Lower leg skin (tissue), 4 donors: ENCODE measurements around the gene UBE2L5. TPM values are rescaled to one million over a fixed set of nuclear protein-coding genes. Genes with fewer than 3 reads are reported as not detected.

Source experiments
- DNase-seq, 2 donors: peaks; one replicate each; pipeline ENCODE4 v3.0.0-alpha.2; 2019; ENCODE audit warnings: low spot score in 2 of 2
- H3K4me3 ChIP-seq: fragments of 200-600 bp; sonication (generic); 2 replicates; pipeline ENCODE4 v1.5.1; 2017; ENCODE audit warnings: mild to moderate bottlenecking, low read depth; ENCODE audit not compliant: poor library complexity, severe bottlenecking
- CTCF ChIP-seq, 3 donors: fragments of 450-650 bp; IDR thresholded peaks; one replicate each; pipeline ENCODE4 v1.5.1; 2016; ENCODE audit warnings: antibody characterized with exemption in 3 of 3, mild to moderate bottlenecking in 3 of 3, moderate library complexity in 2 of 3
- POLR2A ChIP-seq, 2 donors: fragments of 450-650 bp; IDR thresholded peaks; one replicate each; pipeline ENCODE4 v1.6.1; 2016 to 2017; ENCODE audit warnings: antibody characterized with exemption in 2 of 2, mild to moderate bottlenecking in 1 of 2, moderate library complexity in 1 of 2
- WGBS, 2 donors: methylation state at CpG; one replicate each; pipeline ENCODE4 v1.1.5; 2018; 5-methylcytosine and 5-hydroxymethylcytosine counted together
- intact Hi-C: fragments of 100-400 bp; cut with DNase I; formaldehyde crosslinking; loops from one replicate; pipeline ENCODE4 v1.15.0; 2023; ENCODE audit warnings: low total_unique reads
- total RNA-seq, 4 donors: library from RNA; depleted of rRNA; stranded (reverse); fragments of >200 nt; gene quantifications; one replicate each; pipeline ENCODE4 v1.1.0, GENCODE V29; 2016

The UBE2L5 gene
- total RNA-seq, 4 donors from 2014 or later, result 0.13 to 0.20 TPM; not detected in 2

GRCh38 chr13:30400376-30400775, 21.9 kb upstream of the UBE2L5 start:
- WGBS, 2 donors, result 93 to 98% methylated on average over 2 of the region's 2 CpGs
- no peak overlapping the region for H3K4me3 ChIP-seq
- TF ChIP-seq POLR2A (IDR thresholded peaks at IDR 0.05) (no peak), CTCF (IDR thresholded peaks at IDR 0.05) (no peak)
- intact Hi-C loops, result no loop called here
- no peak for DNase-seq

- H3K4me3 ChIP-seq, result no peak overlapping the region
- 92 to 95% methylated on average over 5 of the region's 5 CpGs for WGBS, 2 donors
- intact Hi-C loops, result no loop called here
- TF ChIP-seq POLR2A (IDR thresholded peaks at IDR 0.05) (no peak), CTCF (IDR thresholded peaks at IDR 0.05) (no peak)
- no peak for DNase-seq
These were observed 20.9 kb upstream of the UBE2L5 start for GRCh38 chr13:30401347-30401746.

GRCh38 chr13:30403456-30403855, 18.8 kb upstream of the UBE2L5 start:
- intact Hi-C loops, result no loop called here
- DNase-seq, result no peak
- 59 to 60% methylated on average over 6 of the region's 6 CpGs for WGBS, 2 donors
- TF ChIP-seq POLR2A (IDR thresholded peaks at IDR 0.05), result no peak
- TF ChIP-seq CTCF (IDR thresholded peaks at IDR 0.05), result no peak
- no peak overlapping the region for H3K4me3 ChIP-seq

GRCh38 chr13:30404207-30404606, 18.1 kb upstream of the UBE2L5 start:
- 45 to 54% methylated on average over 5 of the region's 5 CpGs for WGBS, 2 donors
- TF ChIP-seq CTCF (IDR thresholded peaks at IDR 0.05) (no peak), POLR2A (IDR thresholded peaks at IDR 0.05) (no peak)
- DNase-seq, result no peak
- H3K4me3 ChIP-seq, result no peak overlapping the region
- intact Hi-C loops, result no loop called here

DNA sequence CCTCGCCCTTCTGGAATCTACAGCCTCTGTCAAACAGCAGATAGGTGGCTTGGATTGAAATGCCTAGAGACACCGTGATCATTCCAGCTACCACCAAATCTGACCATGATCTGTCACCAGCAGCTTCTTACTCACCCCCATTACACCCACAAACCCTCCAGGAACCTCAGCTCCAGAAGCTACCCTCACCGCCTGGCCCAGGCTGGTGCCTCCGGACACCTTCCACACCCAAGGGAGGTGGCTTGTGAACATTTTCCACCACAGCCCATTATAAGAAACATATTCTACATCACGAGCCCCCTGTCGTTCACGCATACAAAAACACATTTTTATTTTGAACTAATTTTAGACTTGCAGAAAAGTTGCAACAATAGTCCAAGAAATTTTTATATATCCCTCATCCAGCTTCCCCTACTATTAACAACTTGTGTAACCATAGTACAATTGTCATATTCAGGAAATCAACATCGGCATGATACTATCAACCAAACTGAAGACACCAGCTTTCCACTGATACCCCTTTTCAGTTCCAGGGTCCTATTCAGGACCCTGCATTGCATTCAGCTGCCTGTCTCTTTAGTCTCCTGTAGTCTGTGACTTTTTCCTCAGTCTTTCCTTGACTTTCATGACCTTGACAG, 15.4 kb upstream of the UBE2L5 start:
- TF ChIP-seq POLR2A (IDR thresholded peaks at IDR 0.05) (no peak), CTCF (IDR thresholded peaks at IDR 0.05) (no peak)
- intact Hi-C loops, result loop anchor here (5.0 kb wide), 1 partner anchor 55 kb away; no protein-coding TSS in a partner anchor
- H3K4me3 ChIP-seq, result no peak overlapping the region
- DNase-seq, result no peak
- 71 to 83% methylated on average over 8 of the region's 8 CpGs for WGBS, 2 donors
